WTC11 (cell line): Measurements from ENCODE around the gene SPRR2A.

ENCODE experiments used
- CREB1 ChIP-seq: sonication (generic); formaldehyde crosslinking; IDR thresholded peaks from 2 replicates; pipeline ENCODE4 v1.8.0; 2023; ENCODE audit warnings: mild to moderate bottlenecking, missing genetic modification reagents
- ELF4 ChIP-seq: sonication (generic); formaldehyde crosslinking; IDR thresholded peaks from 2 replicates; pipeline ENCODE4 v1.8.1; 2022; ENCODE audit warnings: low read depth, mild to moderate bottlenecking, moderate library complexity, missing genetic modification reagents
- ESRRA ChIP-seq: sonication (generic); formaldehyde crosslinking; IDR thresholded peaks from 2 replicates; pipeline ENCODE4 v1.8.1; 2022; ENCODE audit warnings: mild to moderate bottlenecking, missing genetic modification reagents, borderline replicate concordance
- GRHL2 ChIP-seq: fragments of 250-450 bp; sonication (Bioruptor Pico); IDR thresholded peaks from 2 replicates; pipeline ENCODE4 v1.8.0; 2022; ENCODE audit warnings: mild to moderate bottlenecking, moderate library complexity; ENCODE audit not compliant: insufficient replicate concordance, severe bottlenecking
- NFYB ChIP-seq: sonication (generic); formaldehyde crosslinking; conservative IDR thresholded peaks from 2 replicates; pipeline ENCODE4 v1.8.0; 2022; ENCODE audit warnings: low read depth, missing genetic modification reagents
- TF ChIP-seq, protein P1 (sequence below): sonication (generic); formaldehyde crosslinking; IDR thresholded peaks from 2 replicates; pipeline ENCODE4 v1.8.1; 2022; ENCODE audit warnings: low read depth, mild to moderate bottlenecking, moderate library complexity, missing genetic modification reagents, borderline replicate concordance
- TF ChIP-seq, protein P2 (sequence below): fragments of 200-600 bp; IDR thresholded peaks from 2 replicates; pipeline ENCODE4 v1.8.0; 2022; ENCODE audit warnings: antibody characterized with exemption
- TF ChIP-seq, protein P3 (sequence below): sonication (generic); formaldehyde crosslinking; IDR thresholded peaks from 2 replicates; pipeline ENCODE4 v1.8.1; 2022; ENCODE audit warnings: missing genetic modification reagents, borderline replicate concordance
- TF ChIP-seq, protein P4 (sequence below): sonication (generic); formaldehyde crosslinking; IDR thresholded peaks from 2 replicates; pipeline ENCODE4 v1.8.0; 2022; ENCODE audit warnings: mild to moderate bottlenecking, missing genetic modification reagents
- TF ChIP-seq, protein P5 (sequence below): sonication (generic); formaldehyde crosslinking; IDR thresholded peaks from 2 replicates; pipeline ENCODE4 v1.8.1; 2023; ENCODE audit warnings: mild to moderate bottlenecking, missing genetic modification reagents

DNA sequence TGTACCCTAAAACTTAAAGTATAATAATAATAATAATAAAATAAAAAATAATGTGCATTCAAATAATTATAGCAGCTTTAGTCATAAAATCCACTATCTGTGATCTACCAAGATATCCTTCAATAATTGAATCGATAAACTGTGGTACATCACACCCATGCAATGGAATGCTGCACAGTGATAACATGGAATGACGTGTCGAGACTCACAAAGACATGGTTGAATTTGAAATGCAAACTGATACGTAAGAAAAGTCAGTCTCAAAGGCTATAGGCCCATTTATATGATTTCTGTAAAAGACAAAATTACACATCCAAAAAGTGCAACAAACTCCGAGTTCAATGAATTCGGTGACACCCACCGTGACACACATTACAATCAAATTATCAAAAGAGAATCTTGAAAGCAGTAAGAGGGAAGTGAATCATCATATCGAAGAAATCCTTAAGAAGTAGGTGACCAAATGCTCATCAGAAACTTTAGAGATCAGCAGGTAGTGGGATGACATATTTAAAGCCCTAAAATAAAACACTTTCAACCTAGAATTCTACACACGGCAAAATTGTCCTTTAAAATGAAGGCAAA, 42.2 kb upstream of the SPRR2A start:
- TF ChIP-seq, protein P1, sequence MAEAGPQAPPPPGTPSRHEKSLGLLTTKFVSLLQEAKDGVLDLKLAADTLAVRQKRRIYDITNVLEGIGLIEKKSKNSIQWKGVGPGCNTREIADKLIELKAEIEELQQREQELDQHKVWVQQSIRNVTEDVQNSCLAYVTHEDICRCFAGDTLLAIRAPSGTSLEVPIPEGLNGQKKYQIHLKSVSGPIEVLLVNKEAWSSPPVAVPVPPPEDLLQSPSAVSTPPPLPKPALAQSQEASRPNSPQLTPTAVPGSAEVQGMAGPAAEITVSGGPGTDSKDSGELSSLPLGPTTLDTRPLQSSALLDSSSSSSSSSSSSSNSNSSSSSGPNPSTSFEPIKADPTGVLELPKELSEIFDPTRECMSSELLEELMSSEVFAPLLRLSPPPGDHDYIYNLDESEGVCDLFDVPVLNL (CRISPR knock-in tag) = no peak
- TF ChIP-seq, protein P2, sequence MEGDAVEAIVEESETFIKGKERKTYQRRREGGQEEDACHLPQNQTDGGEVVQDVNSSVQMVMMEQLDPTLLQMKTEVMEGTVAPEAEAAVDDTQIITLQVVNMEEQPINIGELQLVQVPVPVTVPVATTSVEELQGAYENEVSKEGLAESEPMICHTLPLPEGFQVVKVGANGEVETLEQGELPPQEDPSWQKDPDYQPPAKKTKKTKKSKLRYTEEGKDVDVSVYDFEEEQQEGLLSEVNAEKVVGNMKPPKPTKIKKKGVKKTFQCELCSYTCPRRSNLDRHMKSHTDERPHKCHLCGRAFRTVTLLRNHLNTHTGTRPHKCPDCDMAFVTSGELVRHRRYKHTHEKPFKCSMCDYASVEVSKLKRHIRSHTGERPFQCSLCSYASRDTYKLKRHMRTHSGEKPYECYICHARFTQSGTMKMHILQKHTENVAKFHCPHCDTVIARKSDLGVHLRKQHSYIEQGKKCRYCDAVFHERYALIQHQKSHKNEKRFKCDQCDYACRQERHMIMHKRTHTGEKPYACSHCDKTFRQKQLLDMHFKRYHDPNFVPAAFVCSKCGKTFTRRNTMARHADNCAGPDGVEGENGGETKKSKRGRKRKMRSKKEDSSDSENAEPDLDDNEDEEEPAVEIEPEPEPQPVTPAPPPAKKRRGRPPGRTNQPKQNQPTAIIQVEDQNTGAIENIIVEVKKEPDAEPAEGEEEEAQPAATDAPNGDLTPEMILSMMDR = no peak
- no peak for TF ChIP-seq ELF4 (CRISPR knock-in tag)
- TF ChIP-seq, protein P3, sequence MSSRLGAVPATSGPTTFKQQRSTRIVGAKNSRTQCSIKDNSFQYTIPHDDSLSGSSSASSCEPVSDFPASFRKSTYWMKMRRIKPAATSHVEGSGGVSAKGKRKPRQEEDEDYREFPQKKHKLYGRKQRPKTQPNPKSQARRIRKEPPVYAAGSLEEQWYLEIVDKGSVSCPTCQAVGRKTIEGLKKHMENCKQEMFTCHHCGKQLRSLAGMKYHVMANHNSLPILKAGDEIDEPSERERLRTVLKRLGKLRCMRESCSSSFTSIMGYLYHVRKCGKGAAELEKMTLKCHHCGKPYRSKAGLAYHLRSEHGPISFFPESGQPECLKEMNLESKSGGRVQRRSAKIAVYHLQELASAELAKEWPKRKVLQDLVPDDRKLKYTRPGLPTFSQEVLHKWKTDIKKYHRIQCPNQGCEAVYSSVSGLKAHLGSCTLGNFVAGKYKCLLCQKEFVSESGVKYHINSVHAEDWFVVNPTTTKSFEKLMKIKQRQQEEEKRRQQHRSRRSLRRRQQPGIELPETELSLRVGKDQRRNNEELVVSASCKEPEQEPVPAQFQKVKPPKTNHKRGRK (CRISPR knock-in tag) = no peak
- TF ChIP-seq, protein P4, sequence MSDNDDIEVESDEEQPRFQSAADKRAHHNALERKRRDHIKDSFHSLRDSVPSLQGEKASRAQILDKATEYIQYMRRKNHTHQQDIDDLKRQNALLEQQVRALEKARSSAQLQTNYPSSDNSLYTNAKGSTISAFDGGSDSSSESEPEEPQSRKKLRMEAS (CRISPR knock-in tag) = no peak
- TF ChIP-seq NFYB = no peak
- no peak for TF ChIP-seq ESRRA (CRISPR knock-in tag)
- TF ChIP-seq GRHL2 = no peak
- TF ChIP-seq, protein P5, sequence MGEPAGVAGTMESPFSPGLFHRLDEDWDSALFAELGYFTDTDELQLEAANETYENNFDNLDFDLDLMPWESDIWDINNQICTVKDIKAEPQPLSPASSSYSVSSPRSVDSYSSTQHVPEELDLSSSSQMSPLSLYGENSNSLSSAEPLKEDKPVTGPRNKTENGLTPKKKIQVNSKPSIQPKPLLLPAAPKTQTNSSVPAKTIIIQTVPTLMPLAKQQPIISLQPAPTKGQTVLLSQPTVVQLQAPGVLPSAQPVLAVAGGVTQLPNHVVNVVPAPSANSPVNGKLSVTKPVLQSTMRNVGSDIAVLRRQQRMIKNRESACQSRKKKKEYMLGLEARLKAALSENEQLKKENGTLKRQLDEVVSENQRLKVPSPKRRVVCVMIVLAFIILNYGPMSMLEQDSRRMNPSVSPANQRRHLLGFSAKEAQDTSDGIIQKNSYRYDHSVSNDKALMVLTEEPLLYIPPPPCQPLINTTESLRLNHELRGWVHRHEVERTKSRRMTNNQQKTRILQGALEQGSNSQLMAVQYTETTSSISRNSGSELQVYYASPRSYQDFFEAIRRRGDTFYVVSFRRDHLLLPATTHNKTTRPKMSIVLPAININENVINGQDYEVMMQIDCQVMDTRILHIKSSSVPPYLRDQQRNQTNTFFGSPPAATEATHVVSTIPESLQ (CRISPR knock-in tag) = no peak
- no peak for TF ChIP-seq CREB1 (CRISPR knock-in tag)
